Tibial artery (tissue), 4 donors: ENCODE data around the gene RFTN2.

Experiments used
- DNase-seq, 2 donors: peaks; one replicate each; pipeline ENCODE4 v3.0.0-alpha.2; 2019
- H3K27ac ChIP-seq, 2 donors: fragments of 200-600 bp; sonication (generic) in 1 of 2; 1 replicate in 1 of 2; 2 replicates in 1 of 2; pipeline ENCODE4 v1.5.1; 2018 to 2019; ENCODE audit warnings: mild to moderate bottlenecking in 1 of 2
- H3K27me3 ChIP-seq, 2 donors: fragments of 200-600 bp; sonication (generic) in 1 of 2; one replicate each; pipeline versions ENCODE4 v1.5.1 to v1.6.0; 2016 to 2019
- H3K36me3 ChIP-seq, 3 donors: fragments of 200-600 bp; sonication (generic) in 2 of 3; one replicate each; pipeline ENCODE4 v1.5.1; 2016 to 2019; ENCODE audit warnings: mild to moderate bottlenecking in 2 of 3
- H3K4me1 ChIP-seq, 4 donors: fragments of 200-600 bp; sonication (generic) in 2 of 4; 1 replicate in 3 of 4; 2 replicates in 1 of 4; pipeline ENCODE4 v1.5.1; 2016 to 2019
- H3K4me3 ChIP-seq, 2 donors: fragments of 200-600 bp; sonication (generic) in 1 of 2; 1 replicate in 1 of 2; 2 replicates in 1 of 2; pipeline ENCODE4 v1.5.1; 2018 to 2019; ENCODE audit warnings: mild to moderate bottlenecking in 2 of 2
- H3K9me3 ChIP-seq, 3 donors: fragments of 200-600 bp; sonication (generic) in 1 of 3; one replicate each; pipeline ENCODE4 v1.5.1; 2016 to 2019
- CTCF ChIP-seq, 2 experiments: fragments of 200-600 bp in 1 of 2; fragments of 450-650 bp in 1 of 2; IDR thresholded peaks; one replicate each; pipeline ENCODE4 v1.5.1; 2017 to 2019; ENCODE audit warnings: antibody characterized with exemption in 2 of 2, mild to moderate bottlenecking in 1 of 2, moderate library complexity in 1 of 2
- intact Hi-C: fragments of 100-400 bp; cut with DNase I; formaldehyde crosslinking; loops from one replicate; pipeline ENCODE4 v1.15.0; 2023; ENCODE audit warnings: low total_unique reads

RFTN2 gene

DNA sequence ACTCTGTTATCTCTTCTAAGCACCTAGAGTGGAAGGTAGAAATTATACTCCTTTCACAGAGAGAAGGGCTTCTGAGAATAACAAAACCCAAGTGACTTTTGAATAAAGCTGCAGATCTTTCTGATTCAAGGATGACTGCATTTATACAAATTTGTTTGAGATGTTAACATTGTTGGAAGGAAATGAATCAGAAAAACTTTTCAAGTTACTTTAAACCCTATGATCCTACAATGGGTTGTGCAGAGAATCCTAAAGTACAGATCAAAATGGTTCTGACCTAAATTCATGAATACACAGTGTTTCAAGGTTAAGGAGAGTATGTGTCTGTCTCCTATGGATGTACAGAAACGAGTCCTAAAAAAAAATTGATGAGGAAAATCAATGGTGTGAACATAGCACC is 1.8 kb downstream of the RFTN2 start:
- Histone ChIP-seq H3K4me1 (peaks cover 0 to 37% (median 12%) of the 10 kb centered on the region in 4 donors), H3K27ac (no peak overlapping the region), H3K4me3 (peak overlapping the region; percentile 49 to 54), H3K27me3 (no peaks in the 10 kb centered on the region), H3K36me3 (peaks cover 0 to 12% (median 8%) of the 10 kb centered on the region in 3 donors), H3K9me3 (peaks cover 0 to 23% (median 0%) of the 10 kb centered on the region in 3 donors)
- no peak for DNase-seq
- TF ChIP-seq CTCF (IDR thresholded peaks at IDR 0.05), result no peak
- intact Hi-C loops, result no loop called here

GRCh38 chr2:197673106-197673505 is 2.3 kb downstream of the RFTN2 start:
- no peak for DNase-seq
- intact Hi-C loops, result no loop called here
- H3K4me1 ChIP-seq, result peaks cover 0 to 37% (median 12%) of the 10 kb centered on the region in 4 donors
- no peak overlapping the region for H3K27ac ChIP-seq
- no peaks in the 10 kb centered on the region for H3K27me3 ChIP-seq
- H3K4me3 ChIP-seq, result peak overlapping the region; percentile 49 to 54
- H3K36me3 ChIP-seq, result peaks cover 0 to 14% (median 8%) of the 10 kb centered on the region in 3 donors
- H3K9me3 ChIP-seq, result peaks cover 0 to 28% (median 0%) of the 10 kb centered on the region in 3 donors
- no peak for TF ChIP-seq CTCF (IDR thresholded peaks at IDR 0.05)

- intact Hi-C loops, result no loop called here
- no peak for TF ChIP-seq CTCF (IDR thresholded peaks at IDR 0.05)
- peaks cover 0 to 34% (median 5%) of the 10 kb centered on the region in 3 donors for H3K9me3 ChIP-seq
- H3K27ac ChIP-seq, result no peak overlapping the region
- no peak overlapping the region for H3K4me3 ChIP-seq
- no peaks in the 10 kb centered on the region for H3K27me3 ChIP-seq
- H3K4me1 ChIP-seq, result peaks cover 0 to 33% (median 12%) of the 10 kb centered on the region in 4 donors
- DNase-seq, result no peak
- peaks cover 0 to 14% (median 8%) of the 10 kb centered on the region in 3 donors for H3K36me3 ChIP-seq
Observed at GRCh38 chr2:197672371-197672893, 3.0 kb downstream of the RFTN2 start.

GRCh38 chr2:197669077-197669476 is 6.3 kb downstream of the RFTN2 start:
- peaks cover 0 to 16% (median 6%) of the 10 kb centered on the region in 4 donors for H3K4me1 ChIP-seq
- H3K27me3 ChIP-seq, result no peaks in the 10 kb centered on the region
- H3K4me3 ChIP-seq, result no peak overlapping the region
- no peak overlapping the region for H3K27ac ChIP-seq
- no peak for DNase-seq
- peaks cover 0 to 57% (median 19%) of the 10 kb centered on the region in 3 donors for H3K9me3 ChIP-seq
- intact Hi-C loops, result no loop called here
- no peak for TF ChIP-seq CTCF (IDR thresholded peaks at IDR 0.05)
- peaks cover 0 to 18% (median 8%) of the 10 kb centered on the region in 3 donors for H3K36me3 ChIP-seq

DNA sequence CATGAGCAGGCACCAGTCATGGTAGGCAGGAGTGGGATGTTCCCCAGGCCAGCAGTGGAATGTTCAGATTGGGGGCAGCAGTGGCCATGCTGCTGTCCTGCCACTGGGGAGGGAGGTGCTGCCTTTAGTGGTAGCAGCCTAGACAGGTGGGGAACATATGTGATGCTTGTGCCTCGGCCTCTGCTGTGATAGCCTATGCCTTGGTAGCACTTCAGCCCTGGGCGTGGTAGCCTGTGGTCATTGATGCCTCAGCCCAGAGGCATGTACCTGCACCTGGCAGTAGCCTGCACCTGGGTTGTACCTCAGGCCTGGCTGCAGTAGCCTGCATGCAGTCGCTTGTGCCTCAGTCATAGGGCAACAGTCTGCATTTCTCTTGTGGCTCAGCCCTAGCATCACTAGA is 7.1 kb downstream of the RFTN2 start:
- H3K27ac ChIP-seq, result no peak overlapping the region
- no peaks in the 10 kb centered on the region for H3K27me3 ChIP-seq
- H3K4me1 ChIP-seq, result peaks cover 0 to 8% (median 4%) of the 10 kb centered on the region in 4 donors
- DNase-seq, result no peak
- intact Hi-C loops, result no loop called here
- peaks cover 0 to 18% (median 8%) of the 10 kb centered on the region in 3 donors for H3K36me3 ChIP-seq
- H3K4me3 ChIP-seq, result no peak overlapping the region
- peaks cover 0 to 58% (median 19%) of the 10 kb centered on the region in 3 donors for H3K9me3 ChIP-seq
- no peak for TF ChIP-seq CTCF (IDR thresholded peaks at IDR 0.05)
